ENCODE data around the gene BST1. TPM values are rescaled to one million over a fixed set of nuclear protein-coding genes. Genes with fewer than 3 reads are reported as not detected.

The BST1 gene
- polyA plus RNA-seq, 3 donors, result 140 to 297 (median 266) TPM

DNA sequence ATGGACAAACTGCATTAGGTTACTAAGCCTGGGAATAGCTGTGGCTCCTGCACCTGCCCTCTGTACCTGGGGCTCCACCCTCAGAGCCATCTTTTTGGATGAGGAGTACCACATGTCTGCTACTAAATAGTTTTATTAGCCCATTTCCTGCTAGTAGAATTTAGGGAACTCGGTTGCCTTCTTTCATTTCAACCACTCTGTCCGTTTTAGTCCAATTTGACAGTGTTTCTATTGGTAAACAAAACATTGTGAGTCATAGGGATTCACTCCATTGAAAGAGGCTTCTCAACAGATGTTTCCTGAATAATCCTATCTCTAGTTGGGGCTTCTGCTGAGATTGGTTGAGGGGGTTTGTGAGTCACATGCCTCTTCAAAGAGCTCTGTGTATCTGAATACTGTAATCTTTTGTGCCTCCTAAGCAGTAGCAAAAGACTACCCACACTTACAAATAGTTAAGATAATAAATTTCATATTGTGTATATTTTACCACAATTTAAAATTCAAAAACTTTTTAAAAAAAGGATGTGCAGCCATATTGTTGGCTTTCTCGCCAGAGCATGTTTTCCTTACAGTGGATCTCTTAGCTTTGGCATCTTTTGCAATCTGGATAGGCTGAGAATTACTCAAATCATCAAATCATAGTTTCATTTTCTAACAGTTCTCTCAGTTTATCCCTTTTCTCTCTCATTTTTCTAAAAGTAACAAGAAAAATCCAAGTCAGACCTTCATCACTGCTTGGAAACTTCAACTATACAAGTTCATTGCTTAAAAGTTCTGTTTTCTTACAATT lies 11.3 kb upstream of the BST1 start:
- Histone ChIP-seq H3K27me3 (ENCODE audit: control insufficient read depth in 2 of 2, insufficient read depth in 2 of 2, low read length in 2 of 2) (no peaks in the 10 kb centered on the region), H3K79me2 (ENCODE audit: insufficient read depth, low read length) (peaks cover 59% of the 10 kb centered on the region), H3K9me3 (replicated peaks in 1 of 2; ENCODE audit: control insufficient read depth in 1 of 2, insufficient read depth in 1 of 2, low read length in 2 of 2) (no peaks in the 10 kb centered on the region), H3K9ac (ENCODE audit: insufficient read depth, low read length, poor library complexity, severe bottlenecking) (no peak overlapping the region), H2AFZ (ENCODE audit: insufficient read depth, low read depth, low read length, poor library complexity, severe bottlenecking) (no peak overlapping the region), H3K4me2 (replicated peaks; ENCODE audit: extremely low read depth, low read length, poor library complexity, severe bottlenecking) (peak overlapping the region; percentile 83), H3K27ac (ENCODE audit: low read depth in 1 of 2, low read length in 2 of 2) (peak overlapping the region; percentile 76 to 85), H3K36me3 (replicated peaks in 1 of 2; ENCODE audit: control insufficient read depth in 1 of 2, insufficient read depth in 2 of 2, low read length in 2 of 2) (peaks cover 0 to 11% of the 10 kb centered on the region in 2 donors), H3K4me1 (ENCODE audit: control insufficient read depth in 1 of 2, insufficient read depth in 2 of 2, low read length in 2 of 2) (peaks cover 74 to 88% of the 10 kb centered on the region in 2 donors), H3K4me3 (replicated peaks in 1 of 3; ENCODE audit: low read depth in 2 of 3, low read length in 3 of 3) (peak overlapping the region in 2 of 3 experiments; percentile 16 to 65), H4K20me1 (ENCODE audit: insufficient read depth, low read length) (no peaks in the 10 kb centered on the region)
- H3K4me1 Mint-ChIP-seq, result peaks cover 72% of the 10 kb centered on the region
- peak overlapping the region; percentile 90 to 97 (median 93) for H3K27ac Mint-ChIP-seq
- H3K4me3 Mint-ChIP-seq, result peak overlapping the region; percentile 16 to 35
- H3K9me3 Mint-ChIP-seq, result peaks cover 0 to 6% (median 3%) of the 10 kb centered on the region in 7 donors
- TF ChIP-seq, protein P1, sequence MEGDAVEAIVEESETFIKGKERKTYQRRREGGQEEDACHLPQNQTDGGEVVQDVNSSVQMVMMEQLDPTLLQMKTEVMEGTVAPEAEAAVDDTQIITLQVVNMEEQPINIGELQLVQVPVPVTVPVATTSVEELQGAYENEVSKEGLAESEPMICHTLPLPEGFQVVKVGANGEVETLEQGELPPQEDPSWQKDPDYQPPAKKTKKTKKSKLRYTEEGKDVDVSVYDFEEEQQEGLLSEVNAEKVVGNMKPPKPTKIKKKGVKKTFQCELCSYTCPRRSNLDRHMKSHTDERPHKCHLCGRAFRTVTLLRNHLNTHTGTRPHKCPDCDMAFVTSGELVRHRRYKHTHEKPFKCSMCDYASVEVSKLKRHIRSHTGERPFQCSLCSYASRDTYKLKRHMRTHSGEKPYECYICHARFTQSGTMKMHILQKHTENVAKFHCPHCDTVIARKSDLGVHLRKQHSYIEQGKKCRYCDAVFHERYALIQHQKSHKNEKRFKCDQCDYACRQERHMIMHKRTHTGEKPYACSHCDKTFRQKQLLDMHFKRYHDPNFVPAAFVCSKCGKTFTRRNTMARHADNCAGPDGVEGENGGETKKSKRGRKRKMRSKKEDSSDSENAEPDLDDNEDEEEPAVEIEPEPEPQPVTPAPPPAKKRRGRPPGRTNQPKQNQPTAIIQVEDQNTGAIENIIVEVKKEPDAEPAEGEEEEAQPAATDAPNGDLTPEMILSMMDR (IDR thresholded peaks at IDR 0.05), result no peak
- intact Hi-C loops (cut with micrococcal nuclease), result loop anchor here in 1 of 2 donors (5.0 kb wide), 1 partner anchor 34 kb away; the partner anchor contains the start of gene FBXL5
- DNase-seq, result peak; percentile 44 to 89 (median 88)
- no CpG with 5 or more reads among the region's 3 CpGs for WGBS (ENCODE audit: insufficient coverage)
- peaks cover 21 to 37% of the 10 kb centered on the region in 2 donors for H3K36me3 Mint-ChIP-seq
- H3K27me3 Mint-ChIP-seq (ENCODE audit: low read depth in 3 of 3), result peaks cover 0 to 2% (median 0%) of the 10 kb centered on the region in 3 donors

DNA sequence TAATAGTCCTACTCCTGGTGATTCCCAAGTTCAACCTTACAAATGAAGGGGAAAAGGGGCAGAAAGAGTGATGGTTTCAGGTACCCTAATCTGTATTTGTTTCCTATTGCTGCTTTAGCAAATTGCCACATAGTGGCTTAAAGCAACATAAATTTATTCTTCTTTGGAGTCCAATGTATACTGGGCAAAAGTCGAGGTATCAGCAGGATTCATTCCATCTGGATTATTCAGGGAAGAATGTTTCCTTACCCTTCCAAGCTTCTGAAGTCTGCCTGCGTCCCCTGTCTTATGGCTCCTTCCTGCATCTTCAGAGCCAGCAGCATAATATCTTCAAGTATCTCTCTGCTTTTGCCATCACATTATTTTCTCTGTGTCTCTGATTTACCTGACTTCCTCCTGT lies 10.3 kb upstream of the BST1 start:
- no peak for DNase-seq
- no peak overlapping the region for H3K4me3 ChIP-seq (replicated peaks in 1 of 3; ENCODE audit: low read depth in 2 of 3, low read length in 3 of 3)
- TF ChIP-seq, protein P1 (IDR thresholded peaks at IDR 0.05), result no peak
- H3K27me3 ChIP-seq (ENCODE audit: control insufficient read depth in 2 of 2, insufficient read depth in 2 of 2, low read length in 2 of 2), result no peaks in the 10 kb centered on the region
- peak overlapping the region in 5 of 7 donors; percentile 90 to 97 (median 93) for H3K27ac Mint-ChIP-seq
- H4K20me1 ChIP-seq (ENCODE audit: insufficient read depth, low read length), result no peaks in the 10 kb centered on the region
- peaks cover 72% of the 10 kb centered on the region for H3K4me1 Mint-ChIP-seq
- peaks cover 0 to 6% (median 3%) of the 10 kb centered on the region in 7 donors for H3K9me3 Mint-ChIP-seq
- peaks cover 0 to under 1% of the 10 kb centered on the region in 2 donors for H3K36me3 ChIP-seq (replicated peaks in 1 of 2; ENCODE audit: control insufficient read depth in 1 of 2, insufficient read depth in 2 of 2, low read length in 2 of 2)
- WGBS (ENCODE audit: insufficient coverage), result 100% methylated on average over 1 of the region's 2 CpGs
- H3K9me3 ChIP-seq (replicated peaks in 1 of 2; ENCODE audit: control insufficient read depth in 1 of 2, insufficient read depth in 1 of 2, low read length in 2 of 2), result no peaks in the 10 kb centered on the region
- peak overlapping the region in 1 of 2 donors; percentile 85 for H3K27ac ChIP-seq (ENCODE audit: low read depth in 1 of 2, low read length in 2 of 2)
- peaks cover 78 to 87% of the 10 kb centered on the region in 2 donors for H3K4me1 ChIP-seq (ENCODE audit: control insufficient read depth in 1 of 2, insufficient read depth in 2 of 2, low read length in 2 of 2)
- no peak overlapping the region for H2AFZ ChIP-seq (ENCODE audit: insufficient read depth, low read depth, low read length, poor library complexity, severe bottlenecking)
- H3K9ac ChIP-seq (ENCODE audit: insufficient read depth, low read length, poor library complexity, severe bottlenecking), result no peak overlapping the region
- intact Hi-C loops (cut with micrococcal nuclease), result loop anchor here in 1 of 2 donors (5.0 kb wide), 1 partner anchor 35 kb away; the partner anchor contains the start of gene FBXL5
- peaks cover 0 to 2% (median 0%) of the 10 kb centered on the region in 3 donors for H3K27me3 Mint-ChIP-seq (ENCODE audit: low read depth in 3 of 3)
- no peak overlapping the region for H3K4me3 Mint-ChIP-seq
- no peak overlapping the region for H3K4me2 ChIP-seq (replicated peaks; ENCODE audit: extremely low read depth, low read length, poor library complexity, severe bottlenecking)
- peaks cover 13 to 26% of the 10 kb centered on the region in 2 donors for H3K36me3 Mint-ChIP-seq
- H3K79me2 ChIP-seq (ENCODE audit: insufficient read depth, low read length), result peaks cover 53% of the 10 kb centered on the region
